ENCODE data around the gene MARCHF10.
A peak's percentile ranks its signal among the peaks of the same experiment; 100 is the strongest.
"Not testable (repeated sequence)": the region's sequence is repeated elsewhere in the genome, so short reads cannot be mapped to it uniquely, and the experiment has no call there.

The MARCHF10 gene

GRCh38 chr17:62704381-62704971, 103.6 kb downstream of the MARCHF10 start:
- peak overlapping the region; percentile 12 for H3K27ac ChIP-seq (ENCODE audit: low read depth, low read length)
- no peak overlapping the region for H3K9ac ChIP-seq (ENCODE audit: low read length)
- H3K4me1 ChIP-seq (ENCODE audit: control insufficient read depth, insufficient read depth, low read length) = no peaks in the 10 kb centered on the region
- H3K36me3 ChIP-seq (ENCODE audit: control insufficient read depth, insufficient read depth, low read length) = no peaks in the 10 kb centered on the region
- H3K27me3 ChIP-seq (ENCODE audit: control insufficient read depth, insufficient read depth, low read length) = peaks cover 6% of the 10 kb centered on the region
- peak overlapping the region; percentile 16 for H3K4me3 ChIP-seq (ENCODE audit: low read length)

GRCh38 chr17:62703776-62704380, 104.2 kb downstream of the MARCHF10 start:
- Histone ChIP-seq H3K36me3 (ENCODE audit: control insufficient read depth, insufficient read depth, low read length) (no peaks in the 10 kb centered on the region), H3K4me1 (ENCODE audit: control insufficient read depth, insufficient read depth, low read length) (no peaks in the 10 kb centered on the region), H3K27ac (ENCODE audit: low read depth, low read length) (no peak overlapping the region), H3K4me3 (ENCODE audit: low read length) (peak overlapping the region; percentile 16), H3K27me3 (ENCODE audit: control insufficient read depth, insufficient read depth, low read length) (peaks cover 6% of the 10 kb centered on the region), H3K9ac (ENCODE audit: low read length) (no peak overlapping the region)

GRCh38 chr17:62703261-62703775, 104.8 kb downstream of the MARCHF10 start:
- Histone ChIP-seq H3K9ac (ENCODE audit: low read length) (no peak overlapping the region), H3K36me3 (ENCODE audit: control insufficient read depth, insufficient read depth, low read length) (no peaks in the 10 kb centered on the region), H3K4me1 (ENCODE audit: control insufficient read depth, insufficient read depth, low read length) (no peaks in the 10 kb centered on the region), H3K4me3 (ENCODE audit: low read length) (peak overlapping the region; percentile 16), H3K27ac (ENCODE audit: low read depth, low read length) (no peak overlapping the region), H3K27me3 (ENCODE audit: control insufficient read depth, insufficient read depth, low read length) (peaks cover 6% of the 10 kb centered on the region)

- H3K36me3 ChIP-seq (ENCODE audit: control insufficient read depth, insufficient read depth, low read length) = no peaks in the 10 kb centered on the region
- H3K9ac ChIP-seq (ENCODE audit: low read length) = no peak overlapping the region
- peaks cover 6% of the 10 kb centered on the region for H3K27me3 ChIP-seq (ENCODE audit: control insufficient read depth, insufficient read depth, low read length)
- no peaks in the 10 kb centered on the region for H3K4me1 ChIP-seq (ENCODE audit: control insufficient read depth, insufficient read depth, low read length)
- no peak overlapping the region for H3K4me3 ChIP-seq (ENCODE audit: low read length)
- H3K27ac ChIP-seq (ENCODE audit: low read depth, low read length) = no peak overlapping the region
These were observed 105.3 kb downstream of the MARCHF10 start for GRCh38 chr17:62702746-62703260.

- no peak overlapping the region for H3K4me3 ChIP-seq (ENCODE audit: low read length)
- H3K36me3 ChIP-seq (ENCODE audit: control insufficient read depth, insufficient read depth, low read length) = no peaks in the 10 kb centered on the region
- H3K27me3 ChIP-seq (ENCODE audit: control insufficient read depth, insufficient read depth, low read length) = peaks cover 6% of the 10 kb centered on the region
- H3K27ac ChIP-seq (ENCODE audit: low read depth, low read length) = no peak overlapping the region
- H3K9ac ChIP-seq (ENCODE audit: low read length) = no peak overlapping the region
- no peaks in the 10 kb centered on the region for H3K4me1 ChIP-seq (ENCODE audit: control insufficient read depth, insufficient read depth, low read length)
These were observed 106.4 kb downstream of the MARCHF10 start for GRCh38 chr17:62701706-62702085.

GRCh38 chr17:62700964-62701705, 107.0 kb downstream of the MARCHF10 start:
- Histone ChIP-seq H3K9ac (ENCODE audit: low read length) (no peak overlapping the region), H3K4me1 (ENCODE audit: control insufficient read depth, insufficient read depth, low read length) (no peaks in the 10 kb centered on the region), H3K36me3 (ENCODE audit: control insufficient read depth, insufficient read depth, low read length) (no peaks in the 10 kb centered on the region), H3K4me3 (ENCODE audit: low read length) (no peak overlapping the region), H3K27me3 (ENCODE audit: control insufficient read depth, insufficient read depth, low read length) (peaks cover 6% of the 10 kb centered on the region), H3K27ac (ENCODE audit: low read depth, low read length) (no peak overlapping the region)

- not testable (repeated sequence) for H3K27me3 ChIP-seq (ENCODE audit: control insufficient read depth, insufficient read depth, low read length); H3K36me3 ChIP-seq (ENCODE audit: control insufficient read depth, insufficient read depth, low read length); H3K4me3 ChIP-seq (ENCODE audit: low read length); H3K9ac ChIP-seq (ENCODE audit: low read length); H3K27ac ChIP-seq (ENCODE audit: low read depth, low read length); H3K4me1 ChIP-seq (ENCODE audit: control insufficient read depth, insufficient read depth, low read length)
These were observed 109.7 kb downstream of the MARCHF10 start for GRCh38 chr17:62698459-62698858.

DNA sequence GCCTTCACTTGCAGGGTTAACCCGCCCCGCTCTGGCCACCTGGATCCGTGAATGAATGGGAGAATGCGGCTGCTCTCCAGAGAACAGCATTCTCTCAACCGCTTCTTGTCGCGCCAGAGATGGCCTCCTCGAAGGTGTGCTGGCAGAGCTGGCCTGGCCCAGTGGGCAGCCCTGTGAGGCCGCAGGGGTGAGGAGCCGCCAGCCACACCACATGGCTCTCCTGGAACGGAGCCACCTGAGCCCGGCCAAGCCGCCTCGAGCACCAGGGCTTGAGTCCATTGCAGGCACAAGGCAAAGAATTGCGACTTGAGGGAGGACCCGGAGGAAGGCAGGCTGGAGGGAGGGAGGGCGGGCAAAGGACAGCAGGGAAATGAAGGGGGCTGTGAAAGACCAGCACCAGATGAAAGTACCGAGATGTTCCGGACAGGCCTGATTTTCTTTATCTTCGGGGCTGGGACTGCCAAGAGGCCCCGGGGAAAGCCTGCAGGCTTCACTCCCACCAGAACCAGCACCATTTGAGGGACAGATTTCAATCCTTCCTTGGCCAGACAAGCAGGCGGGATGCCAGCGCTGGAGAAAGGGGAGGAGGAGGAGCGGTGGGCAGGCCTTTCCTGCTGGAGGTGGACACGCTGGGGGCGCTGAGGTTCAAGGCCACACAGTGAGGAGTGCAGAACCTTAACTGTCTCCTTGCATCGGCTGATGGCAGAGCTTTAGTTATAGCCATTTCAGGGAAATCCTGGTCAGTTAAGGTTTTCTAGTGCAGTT, 111.2 kb downstream of the MARCHF10 start:
- Histone ChIP-seq H3K4me1 (ENCODE audit: control insufficient read depth, insufficient read depth, low read length) (no peaks in the 10 kb centered on the region), H3K27me3 (ENCODE audit: control insufficient read depth, insufficient read depth, low read length) (no peaks in the 10 kb centered on the region), H3K36me3 (ENCODE audit: control insufficient read depth, insufficient read depth, low read length) (no peaks in the 10 kb centered on the region), H3K27ac (ENCODE audit: low read depth, low read length) (no peak overlapping the region), H3K4me3 (ENCODE audit: low read length) (no peak overlapping the region), H3K9ac (ENCODE audit: low read length) (no peak overlapping the region)

- no peaks in the 10 kb centered on the region for H3K36me3 ChIP-seq (ENCODE audit: control insufficient read depth, insufficient read depth, low read length)
- H3K4me3 ChIP-seq (ENCODE audit: low read length) = no peak overlapping the region
- no peaks in the 10 kb centered on the region for H3K27me3 ChIP-seq (ENCODE audit: control insufficient read depth, insufficient read depth, low read length)
- H3K9ac ChIP-seq (ENCODE audit: low read length) = no peak overlapping the region
- H3K27ac ChIP-seq (ENCODE audit: low read depth, low read length) = no peak overlapping the region
- H3K4me1 ChIP-seq (ENCODE audit: control insufficient read depth, insufficient read depth, low read length) = no peaks in the 10 kb centered on the region
These were observed 111.9 kb downstream of the MARCHF10 start for GRCh38 chr17:62696256-62696655.

- H3K4me1 ChIP-seq (ENCODE audit: control insufficient read depth, insufficient read depth, low read length); H3K27me3 ChIP-seq (ENCODE audit: control insufficient read depth, insufficient read depth, low read length); H3K9ac ChIP-seq (ENCODE audit: low read length); H3K4me3 ChIP-seq (ENCODE audit: low read length); H3K27ac ChIP-seq (ENCODE audit: low read depth, low read length); H3K36me3 ChIP-seq (ENCODE audit: control insufficient read depth, insufficient read depth, low read length): not testable (repeated sequence)
These were observed 112.9 kb downstream of the MARCHF10 start for GRCh38 chr17:62695093-62695738.

DNA sequence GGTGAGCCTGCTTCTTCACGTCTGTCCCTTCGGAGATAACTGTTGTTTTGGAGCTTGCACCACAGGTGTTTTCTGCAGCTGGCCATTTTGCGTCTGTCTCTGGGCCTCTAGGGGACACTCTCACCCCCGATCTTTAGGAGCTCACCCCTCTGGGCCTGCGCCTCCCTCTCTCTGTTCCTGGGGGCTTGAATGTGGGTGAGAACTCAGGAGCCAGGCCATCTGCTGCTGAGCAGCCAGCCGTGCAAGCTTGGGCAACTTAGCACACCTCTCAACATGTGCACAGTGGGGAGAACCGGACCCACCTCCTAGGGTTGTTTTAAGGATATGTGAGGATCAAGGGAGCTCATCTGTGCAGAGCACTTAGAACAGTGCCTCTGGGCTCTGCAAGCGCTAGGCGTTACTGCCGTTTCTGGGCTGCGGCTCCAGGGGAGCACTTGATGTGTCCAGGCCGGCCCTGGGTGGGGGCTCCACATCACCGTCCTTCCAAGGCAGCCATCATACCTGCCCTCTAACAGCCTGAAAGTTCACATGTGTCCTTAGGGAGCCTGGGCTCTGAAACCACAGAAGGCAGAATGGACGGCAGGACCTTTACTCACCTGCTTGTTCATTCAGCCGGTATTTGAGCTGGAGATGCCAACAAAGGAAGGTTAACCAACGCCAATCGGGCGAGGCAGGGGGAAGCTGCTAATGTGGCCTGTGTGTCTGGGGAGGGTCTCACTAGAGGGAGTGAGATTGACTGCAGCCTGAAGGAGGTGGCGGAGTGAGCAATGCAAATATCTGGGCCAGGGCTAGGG, 114.3 kb downstream of the MARCHF10 start:
- H3K4me1 ChIP-seq (ENCODE audit: control insufficient read depth, insufficient read depth, low read length) = no peaks in the 10 kb centered on the region
- no peak overlapping the region for H3K9ac ChIP-seq (ENCODE audit: low read length)
- H3K27me3 ChIP-seq (ENCODE audit: control insufficient read depth, insufficient read depth, low read length) = no peaks in the 10 kb centered on the region
- H3K27ac ChIP-seq (ENCODE audit: low read depth, low read length) = no peak overlapping the region
- H3K4me3 ChIP-seq (ENCODE audit: low read length) = no peak overlapping the region
- H3K36me3 ChIP-seq (ENCODE audit: control insufficient read depth, insufficient read depth, low read length) = no peaks in the 10 kb centered on the region

Data from rectal smooth muscle tissue (tissue), 1 donor.